GM20431 (cell line): ENCODE results near the gene MRPL2.
"Not testable (repeated sequence)": the region's sequence is repeated elsewhere in the genome, so short reads cannot be mapped to it uniquely, and the experiment has no call there.

Source experiments
- in situ Hi-C: fragments of 300-500 bp; cut with MseI, MboI; formaldehyde crosslinking; loops from one replicate; pipeline ENCODE4 v1.15.0; 2020; ENCODE audit warnings: low sequenced_read_pairs; ENCODE audit not compliant: unreplicated experiment

MRPL2 gene

DNA sequence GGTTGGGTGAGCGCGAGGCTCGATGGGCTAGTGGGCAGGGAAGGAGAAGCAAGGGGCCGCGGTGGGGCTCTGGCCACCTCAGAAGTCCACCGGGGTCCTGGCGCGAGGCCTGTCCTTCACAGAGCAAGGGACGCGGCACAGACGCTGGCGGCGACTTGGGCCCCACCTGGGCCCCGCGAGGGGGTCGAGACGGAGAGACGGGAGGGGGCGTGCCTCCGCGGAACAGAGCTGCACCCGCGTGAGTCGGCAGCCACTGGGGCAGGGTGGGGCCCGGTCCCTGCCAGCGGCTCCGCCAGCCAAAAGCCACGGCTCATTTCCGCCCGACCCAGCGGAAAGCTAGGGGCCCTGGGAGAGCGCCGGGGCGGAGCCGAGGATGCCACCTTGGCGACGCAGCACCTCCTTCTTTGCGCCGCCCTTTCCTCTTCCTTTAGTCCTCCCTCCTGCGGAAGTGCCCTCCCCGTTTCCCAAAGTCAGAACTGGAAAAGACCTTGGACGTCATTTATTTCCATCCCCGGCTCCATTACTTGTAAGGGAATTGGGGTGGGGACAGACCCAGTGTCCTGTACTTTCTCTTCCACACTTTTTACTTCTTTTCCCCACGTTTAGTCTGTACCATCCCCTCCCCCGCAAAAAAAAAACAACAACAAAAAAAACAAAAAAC, 5.6 kb downstream of the MRPL2 start, which contains the start of gene CUL7:
Gene CUL7 (minus strand): TSS at position 307 of the 661 bp plus-strand sequence. CDS start 1,063 bp downstream, outside the sequence.
- in situ Hi-C loops, result no loop called here

DNA sequence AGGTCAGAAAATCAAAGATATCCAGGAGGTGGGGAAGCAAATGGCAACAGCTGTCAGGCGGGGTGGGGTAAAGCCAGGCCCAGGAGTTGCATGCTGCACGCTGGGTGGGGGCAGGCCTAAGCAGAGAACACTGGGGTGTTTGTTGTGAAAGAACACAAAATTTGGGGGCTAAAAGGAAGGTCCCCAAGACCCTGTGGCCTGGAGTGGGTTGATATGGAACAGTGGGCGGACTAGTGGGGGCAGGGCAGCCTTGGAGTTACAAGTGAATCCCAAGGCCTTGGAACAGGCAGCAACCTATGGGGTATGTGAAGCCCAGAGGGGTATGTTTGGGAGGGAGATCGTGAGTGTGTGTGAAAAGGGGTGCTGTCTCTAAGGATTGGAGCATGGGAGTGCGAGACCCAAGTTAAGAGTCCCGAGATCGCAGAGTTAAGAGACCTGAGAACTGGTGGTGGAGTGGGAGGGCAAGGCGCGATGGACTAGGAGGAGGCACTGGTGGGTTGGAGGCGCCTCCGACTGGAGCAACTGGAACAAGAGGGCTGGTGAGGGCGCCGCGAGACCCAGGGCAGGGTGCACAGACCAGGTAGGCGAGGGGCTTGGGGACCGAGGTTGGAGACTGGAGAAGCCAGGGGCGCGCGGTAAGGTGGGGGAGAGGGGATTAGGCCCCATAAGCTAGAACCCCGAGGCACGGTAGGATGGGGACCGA, 6.2 kb downstream of the MRPL2 start:
- in situ Hi-C loops, result no loop called here

DNA sequence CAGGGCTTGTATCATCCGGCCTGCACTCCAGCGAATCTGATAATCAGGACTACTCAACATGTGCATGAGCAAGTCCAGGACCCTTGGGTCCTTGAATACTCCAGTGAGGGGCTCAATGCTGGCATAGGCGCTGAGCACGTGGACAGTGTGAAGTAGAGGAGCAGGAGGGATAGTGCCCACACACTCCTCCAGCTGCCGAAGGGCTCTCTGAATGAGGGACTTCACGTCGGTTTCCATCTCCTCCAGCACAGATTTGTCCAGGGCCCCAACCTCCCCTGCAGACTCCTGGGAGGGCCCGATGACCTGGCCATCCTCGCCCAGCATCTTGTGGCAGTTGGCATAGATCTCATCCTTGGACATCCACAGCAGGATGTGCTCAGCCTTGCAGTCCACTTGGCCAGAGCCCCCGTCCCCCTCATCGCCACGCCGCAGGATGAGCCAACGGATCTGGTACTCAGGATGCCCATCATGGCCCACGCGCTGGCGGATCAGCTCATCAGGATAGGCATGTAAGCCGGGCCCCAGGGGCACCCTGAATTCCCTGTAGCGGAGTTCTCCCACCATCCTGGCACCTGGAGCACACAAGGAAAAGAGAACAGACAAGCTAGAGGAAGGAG, 6.9 kb downstream of the MRPL2 start:
- in situ Hi-C loops, result no loop called here

DNA sequence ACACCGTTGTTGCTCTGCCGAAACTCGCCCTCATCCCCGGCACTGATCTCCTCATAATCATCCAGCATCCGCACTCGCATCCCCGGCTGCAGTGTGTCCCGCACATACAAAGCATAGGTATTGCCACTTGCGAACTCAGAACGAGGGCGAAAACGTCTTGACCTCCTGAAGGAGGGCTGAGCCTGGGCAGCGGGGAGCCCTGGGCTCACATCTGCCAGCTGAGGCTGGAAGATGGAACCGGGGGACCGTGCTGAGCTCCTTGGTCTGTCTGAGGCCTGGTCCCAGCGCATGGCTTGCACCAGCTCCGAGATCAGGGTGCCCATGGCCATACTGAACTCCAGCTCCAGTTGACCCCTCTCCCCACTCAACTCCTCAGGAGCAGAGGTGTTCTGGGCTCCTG, 8.3 kb downstream of the MRPL2 start:
- in situ Hi-C loops, result no loop called here

DNA sequence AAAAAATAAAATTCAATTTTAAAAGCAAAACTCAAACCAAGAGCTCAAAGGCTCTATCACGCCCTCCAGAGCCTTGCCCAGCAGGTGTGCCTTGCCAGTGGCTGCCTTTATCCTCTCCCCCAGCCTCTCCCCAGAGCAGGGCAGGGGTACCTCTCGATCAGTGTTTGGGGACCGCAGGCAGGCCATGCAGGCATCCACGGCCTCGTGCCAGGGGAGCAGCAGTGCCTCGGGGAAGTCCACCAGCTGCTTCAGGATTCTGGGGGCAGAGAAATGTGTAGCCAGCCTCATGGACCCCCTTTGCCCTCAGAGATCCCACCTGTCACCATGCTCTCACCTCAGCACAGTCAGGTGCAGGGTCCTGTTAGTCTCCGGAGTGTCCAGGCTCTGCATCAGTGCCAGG, 11.2 kb downstream of the MRPL2 start:
- in situ Hi-C loops, result no loop called here

DNA sequence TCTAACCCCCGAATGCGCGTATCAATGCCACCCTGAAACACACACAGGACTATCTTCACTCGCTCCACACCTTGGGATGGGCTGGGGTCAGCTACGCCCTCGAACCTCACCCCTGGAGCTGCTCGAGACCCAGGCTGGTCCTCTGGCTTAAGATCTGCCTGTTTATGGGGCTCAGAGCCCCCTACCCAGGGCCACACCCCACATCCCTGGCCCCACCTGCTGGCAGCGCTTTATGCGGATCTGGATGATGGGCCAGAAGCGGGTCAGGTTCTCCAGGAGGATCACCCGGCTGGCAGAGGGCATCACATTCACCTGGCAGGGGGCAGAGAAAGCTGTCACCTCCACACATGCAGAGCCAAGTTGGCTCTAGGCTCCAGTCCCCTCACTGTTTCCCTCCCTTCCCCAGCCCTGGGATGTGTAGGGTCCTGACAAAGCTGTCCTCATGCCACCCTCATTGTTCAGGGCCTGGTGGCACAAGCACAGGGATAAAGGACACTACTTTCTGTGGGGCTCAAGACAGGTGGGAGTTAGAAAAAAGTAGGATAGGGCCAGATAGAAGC, 13.8 kb downstream of the MRPL2 start:
- in situ Hi-C loops, result no loop called here

DNA sequence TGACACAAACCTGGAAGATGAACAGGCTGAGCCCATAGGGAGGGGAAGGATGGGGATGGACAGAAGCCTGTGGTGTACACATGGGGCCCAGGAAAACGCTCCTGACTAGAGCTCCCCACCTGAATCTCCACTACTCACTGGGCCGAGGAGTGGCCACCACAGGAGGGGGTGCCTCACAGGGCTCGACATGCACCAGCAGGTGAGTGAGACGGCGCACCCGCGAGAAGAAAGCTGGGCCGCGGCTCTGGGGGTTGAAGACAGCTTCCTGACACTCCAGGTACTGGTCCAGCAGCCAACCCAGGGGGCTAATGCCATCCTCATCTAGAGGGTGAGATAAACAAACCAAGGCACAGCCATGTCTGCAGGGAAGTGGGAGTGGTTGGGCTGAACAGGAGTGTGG, 15.9 kb downstream of the MRPL2 start:
- in situ Hi-C loops, result no loop called here

DNA sequence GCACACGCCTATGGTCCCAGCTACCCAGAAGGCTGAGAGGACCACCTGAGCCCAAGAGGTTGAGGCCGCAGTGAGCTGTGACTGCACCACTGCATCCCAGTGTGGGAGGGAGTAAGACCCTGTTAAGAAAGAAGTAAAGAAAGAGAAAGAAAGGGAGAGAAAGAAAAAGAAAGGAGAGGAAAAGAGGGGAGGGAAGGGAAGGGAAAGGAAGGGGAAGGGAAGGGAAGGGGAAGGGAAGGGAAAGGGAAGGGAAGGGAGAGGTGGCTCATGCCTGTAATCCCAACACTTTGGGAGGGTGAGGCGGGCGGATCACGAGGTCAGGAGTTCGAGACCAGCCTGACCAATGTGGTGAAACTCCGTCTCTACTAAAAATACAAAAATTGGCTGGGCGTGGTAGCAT, 17.8 kb downstream of the MRPL2 start:
- in situ Hi-C loops, result not testable (repeated sequence)

DNA sequence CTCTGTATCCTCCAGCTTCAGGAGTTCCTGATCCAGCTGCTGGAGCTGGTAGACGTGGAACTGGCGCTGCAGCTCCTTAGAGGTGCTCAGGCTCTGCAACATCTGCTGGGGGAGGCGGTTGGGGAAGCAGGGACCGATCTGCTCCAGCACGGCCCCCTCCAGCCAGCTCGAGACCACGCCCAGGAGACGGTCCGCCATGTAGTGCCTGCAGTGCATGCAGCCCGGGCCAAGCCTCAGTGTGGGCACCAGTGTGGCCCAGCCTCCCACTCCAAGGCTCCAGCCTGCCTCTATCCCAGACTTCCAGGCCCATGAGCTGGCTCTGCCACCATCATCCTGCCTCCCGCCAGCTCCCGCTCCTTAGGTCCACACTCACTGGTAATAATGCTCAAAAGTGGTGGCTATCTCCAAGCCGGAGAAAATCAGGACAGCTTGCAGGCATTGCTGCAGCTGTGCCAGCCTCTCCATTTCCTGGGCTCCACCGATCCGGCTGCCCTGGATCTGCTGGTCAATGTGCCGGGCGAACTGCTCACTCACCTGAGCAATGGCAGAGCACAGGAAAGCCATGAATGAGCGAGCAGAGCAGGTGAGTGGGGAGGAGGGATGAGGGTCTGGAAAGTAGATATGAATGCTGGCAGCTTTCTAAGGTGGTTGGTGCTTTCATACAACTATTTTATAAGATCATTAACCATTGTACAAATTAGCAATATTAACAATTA, 18.5 kb downstream of the MRPL2 start:
- in situ Hi-C loops, result no loop called here

DNA sequence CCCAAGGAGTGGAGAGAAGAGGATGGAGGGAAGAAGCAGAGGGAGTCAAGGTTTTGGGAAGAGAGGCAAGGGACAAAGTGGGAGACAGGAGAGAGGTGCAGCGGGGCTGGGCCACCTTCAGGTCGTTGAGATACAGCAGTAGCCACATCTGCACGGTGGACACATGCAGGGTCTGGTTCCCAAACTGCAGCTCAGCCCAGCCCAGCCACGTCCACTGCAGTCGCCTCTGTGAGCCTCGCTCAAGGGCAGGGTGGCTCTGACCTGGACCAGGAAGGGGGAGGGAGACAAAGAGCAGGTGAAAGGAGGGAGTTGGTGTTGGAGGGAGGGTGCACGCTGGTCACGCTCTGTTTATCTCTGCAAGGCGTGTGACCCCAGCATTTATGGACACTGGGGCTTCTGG, 20.5 kb downstream of the MRPL2 start:
- in situ Hi-C loops, result no loop called here

DNA sequence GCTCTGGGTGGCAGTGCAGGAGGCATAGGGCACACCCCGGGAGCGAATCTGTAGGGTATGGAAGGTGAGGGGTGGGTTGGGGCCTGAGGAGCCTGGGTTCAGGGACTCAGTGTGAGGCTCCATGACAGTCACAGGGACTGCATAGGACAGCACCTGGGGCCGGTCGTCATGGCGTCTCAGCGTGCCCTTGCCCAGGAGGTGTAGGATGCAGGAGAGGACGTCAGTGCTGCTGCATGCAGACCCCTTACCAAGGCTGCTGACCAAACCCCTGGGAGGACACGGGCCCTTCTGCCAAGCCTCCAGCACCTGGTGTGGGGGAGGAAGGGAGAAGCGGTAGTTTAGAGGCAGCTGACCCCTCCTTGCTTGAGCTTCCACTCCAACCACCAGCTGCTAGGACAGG, 21.5 kb downstream of the MRPL2 start:
- in situ Hi-C loops, result no loop called here

DNA sequence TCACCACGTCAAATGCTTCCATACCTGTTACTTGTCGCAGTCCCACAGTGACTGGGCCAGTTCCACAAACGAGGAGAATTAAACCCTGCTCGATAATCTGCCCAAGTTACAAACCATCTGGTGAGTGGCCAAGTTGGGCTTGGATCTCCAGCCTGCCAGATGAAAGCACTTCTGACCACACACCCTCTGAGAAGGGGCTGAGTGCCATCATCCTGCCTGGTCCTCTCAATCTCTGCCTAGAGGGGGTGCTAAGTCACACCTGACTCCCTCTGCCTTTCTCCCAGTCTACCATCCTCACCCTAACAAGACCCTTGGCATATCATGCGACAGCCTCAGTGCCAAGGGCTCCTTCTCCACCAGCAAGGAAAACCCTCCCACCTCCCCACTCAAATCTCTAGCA, 22.0 kb downstream of the MRPL2 start:
- in situ Hi-C loops, result no loop called here

DNA sequence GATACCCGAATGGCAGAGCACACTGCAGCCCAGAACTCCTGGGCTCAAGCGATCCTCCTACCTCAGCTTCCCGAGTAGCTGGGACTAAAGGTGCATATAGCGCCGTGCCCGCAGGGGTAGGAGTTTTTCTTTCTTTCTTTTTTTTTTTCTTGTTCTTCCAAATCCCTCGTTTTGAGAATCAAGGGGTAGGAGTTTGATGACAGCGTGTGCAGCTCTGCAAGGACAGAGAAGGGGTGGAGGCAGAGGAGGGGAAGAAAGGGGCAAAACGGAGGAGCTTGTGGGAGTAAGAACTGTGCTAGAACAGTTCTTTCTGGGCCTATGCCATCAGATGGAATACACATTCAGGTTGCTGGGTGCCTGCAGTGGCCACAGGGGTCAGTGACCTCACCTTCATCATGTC, 22.5 kb downstream of the MRPL2 start:
- in situ Hi-C loops, result no loop called here

DNA sequence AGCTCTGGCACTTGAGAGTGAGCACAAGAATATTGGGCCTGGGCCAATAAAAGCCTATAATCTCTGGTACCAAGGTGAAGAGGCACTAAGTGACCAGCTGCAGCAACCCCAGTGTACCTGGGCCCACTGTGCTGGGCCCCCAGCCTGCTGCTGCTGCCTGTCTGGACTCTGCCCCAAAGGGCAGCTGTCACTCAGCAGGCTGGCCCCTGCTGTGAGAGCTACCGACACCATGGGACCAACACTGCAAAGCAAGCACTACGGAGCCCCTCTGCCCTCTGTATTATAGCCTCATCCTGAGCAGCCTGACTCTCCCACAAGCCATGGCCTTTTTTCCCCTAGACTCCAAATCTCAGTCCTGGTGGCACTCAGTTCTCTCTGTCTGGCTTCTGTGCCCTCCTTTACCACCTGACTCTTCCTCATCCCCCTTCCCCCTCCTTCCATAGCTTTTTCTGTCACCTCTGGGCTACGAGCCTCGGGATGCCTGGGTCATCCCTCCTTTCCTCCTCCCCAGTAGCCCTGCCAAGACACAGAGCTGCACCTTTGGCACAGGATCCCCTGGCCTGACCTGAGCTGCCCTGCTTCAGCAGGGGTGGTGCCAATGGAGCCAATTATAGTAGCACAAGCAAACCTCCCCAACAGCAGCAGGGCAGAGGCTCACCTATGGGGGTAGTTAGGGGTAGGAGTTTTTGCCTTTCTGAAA, 23.6 kb downstream of the MRPL2 start:
- in situ Hi-C loops, result no loop called here

DNA sequence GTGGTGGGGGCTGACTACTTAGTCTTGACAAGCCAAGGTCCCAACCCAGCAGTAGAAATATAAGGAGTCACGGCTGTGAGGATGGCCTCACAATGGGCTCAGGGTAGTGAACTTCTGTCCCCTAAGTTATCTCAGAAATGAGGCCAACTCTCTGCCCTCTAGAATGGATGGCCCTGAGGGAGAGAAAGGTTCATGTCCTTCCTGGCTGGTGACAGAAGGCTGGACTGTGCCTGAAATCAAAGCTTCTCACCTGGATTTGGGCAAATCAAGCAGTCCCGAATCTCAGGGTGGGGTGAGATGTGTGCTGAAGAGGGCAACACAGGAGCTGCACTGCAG, 25.1 kb downstream of the MRPL2 start:
- in situ Hi-C loops, result no loop called here

DNA sequence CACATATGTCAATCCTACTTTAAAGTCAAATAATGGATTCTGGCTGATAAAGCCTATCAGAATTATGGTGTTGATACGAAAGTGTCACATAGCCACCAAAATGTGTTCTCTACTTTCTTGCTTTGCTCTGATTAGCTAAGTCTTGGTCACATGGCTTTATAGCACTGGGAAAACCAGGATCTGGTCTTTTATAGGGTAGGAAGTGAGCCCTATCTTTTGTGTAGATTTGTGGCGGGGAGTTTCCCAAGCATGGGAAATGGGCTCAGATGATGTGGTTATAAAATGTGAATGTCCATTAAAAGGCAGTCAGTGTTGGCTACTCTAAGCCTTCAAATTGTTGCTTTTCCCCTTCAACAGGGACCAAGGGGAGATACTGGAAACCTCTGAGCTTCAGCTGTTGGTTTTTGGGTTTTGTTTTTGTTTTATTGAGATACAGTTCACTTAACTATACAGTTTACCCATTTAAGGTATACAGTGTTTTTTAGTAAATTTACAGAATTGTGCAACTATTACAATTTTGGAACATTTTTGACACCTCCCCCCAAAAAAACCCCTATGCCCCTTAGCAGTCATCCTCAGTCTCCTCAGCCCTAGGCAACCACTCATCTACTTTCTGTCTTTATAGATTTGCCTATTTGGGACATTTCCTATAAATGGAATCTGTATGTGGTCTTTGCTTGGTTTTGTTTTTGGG, 25.6 kb downstream of the MRPL2 start:
- in situ Hi-C loops, result no loop called here

DNA sequence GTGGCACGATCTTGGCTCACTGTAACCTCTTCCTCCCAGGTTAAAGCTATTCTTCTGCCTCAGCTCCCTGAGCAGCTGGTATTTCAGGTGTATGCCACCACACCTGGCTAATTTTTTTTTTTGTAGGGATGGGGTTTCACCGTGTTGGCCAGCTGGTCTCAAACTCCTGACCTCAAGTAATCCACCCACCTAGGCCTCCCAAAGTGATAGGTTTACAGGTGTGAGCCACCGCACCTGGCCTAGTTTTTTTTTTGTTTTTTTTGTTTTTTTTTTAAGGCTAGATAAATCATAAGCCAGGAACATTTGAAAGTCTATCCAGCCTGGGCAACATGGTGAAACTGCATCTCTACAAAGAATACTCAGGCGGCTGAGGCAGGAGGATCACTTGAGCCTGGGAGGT, 26.9 kb downstream of the MRPL2 start:
- in situ Hi-C loops, result no loop called here

DNA sequence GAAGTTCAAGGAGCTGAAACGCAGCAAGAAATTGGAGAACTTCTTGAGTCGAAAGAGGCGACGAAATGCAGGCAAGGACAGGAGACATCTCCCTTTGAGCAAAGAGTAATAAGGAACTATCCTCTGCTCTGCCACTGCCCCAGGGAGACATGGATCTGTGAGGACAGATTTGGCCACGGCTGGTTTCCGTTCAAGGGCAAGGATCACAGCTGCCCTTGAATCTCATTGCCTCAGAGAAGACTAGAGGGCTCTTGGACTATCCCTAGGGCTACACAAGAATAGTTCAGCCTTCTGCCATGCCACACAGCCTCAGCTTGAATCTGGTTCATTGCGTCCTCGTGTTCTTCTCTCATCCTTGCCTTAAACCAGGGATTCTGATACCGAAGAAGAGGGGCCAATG, 30.1 kb downstream of the MRPL2 start:
- in situ Hi-C loops, result no loop called here

DNA sequence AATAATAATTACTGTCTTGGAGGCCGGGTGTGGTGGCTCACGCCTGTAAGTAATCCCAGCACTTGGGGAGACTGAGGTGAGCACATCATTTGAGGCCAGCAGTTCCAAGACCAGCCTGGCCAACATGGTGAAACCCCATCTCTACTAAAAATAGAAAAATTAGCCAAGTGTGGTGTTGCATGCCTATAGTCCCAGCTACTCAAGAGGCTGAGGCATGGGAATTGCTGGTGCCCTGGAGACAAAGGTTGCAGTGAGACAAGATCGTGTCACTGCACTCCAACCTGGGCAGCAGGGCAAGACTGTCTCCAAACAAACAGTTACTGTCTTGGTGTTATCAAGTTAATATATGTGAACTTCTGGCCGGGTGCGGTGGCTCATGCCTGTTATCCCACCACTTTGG, 32.9 kb downstream of the MRPL2 start:
- in situ Hi-C loops, result no loop called here

DNA sequence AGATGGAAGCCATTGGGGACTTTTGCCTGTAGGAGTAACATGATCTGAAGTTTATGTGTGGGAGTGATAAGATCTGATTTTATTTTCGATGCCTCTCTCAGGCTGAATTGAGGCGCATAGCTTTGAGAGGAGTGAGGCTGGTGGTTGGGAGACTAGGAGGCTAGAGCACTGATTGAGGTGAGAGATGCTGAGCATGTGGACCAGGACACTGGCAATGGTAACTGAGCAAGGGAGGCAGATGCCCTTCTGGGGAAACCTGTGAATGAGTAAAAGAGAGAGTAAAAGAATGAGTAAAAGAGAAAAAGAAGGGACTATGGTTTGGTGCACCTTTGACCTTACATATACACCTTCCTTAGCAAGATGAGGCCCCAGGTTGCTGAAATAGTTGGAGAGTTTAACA, 34.8 kb downstream of the MRPL2 start:
- in situ Hi-C loops, result no loop called here
